ENCODE results near the gene MIOS. TPM values are rescaled to one million over a fixed set of nuclear protein-coding genes. Genes with fewer than 3 reads are reported as not detected.

MIOS gene
- total RNA-seq, 1 experiment from 2014 or later: 41.3 TPM

DNA sequence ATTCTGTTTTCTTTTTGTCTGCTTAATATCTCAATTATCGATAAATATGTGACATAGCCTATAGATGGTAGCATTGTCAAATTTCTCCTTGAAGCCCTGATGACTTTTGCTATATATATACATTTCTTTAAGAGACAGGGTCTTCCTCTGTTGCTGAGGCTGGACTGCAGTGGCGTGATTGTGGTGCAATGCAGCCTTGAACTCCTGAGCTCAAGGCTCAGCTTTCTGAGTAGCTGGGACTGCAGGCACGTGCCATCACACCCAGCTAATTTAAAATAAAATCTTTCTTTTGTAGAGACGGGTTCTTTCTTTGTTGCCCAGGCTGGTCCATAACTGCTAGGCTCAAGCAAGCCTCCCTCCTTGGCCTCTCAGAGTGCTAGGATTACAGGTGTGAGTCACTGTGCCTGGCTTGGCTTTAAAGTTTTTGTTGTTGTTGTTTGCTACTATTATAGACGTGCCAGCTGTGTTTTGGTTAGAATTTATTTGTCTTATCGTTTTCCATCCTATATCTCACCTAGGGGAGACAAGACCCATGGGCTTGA, 80.9 kb downstream of the MIOS start:
- peaks cover 12% of the 10 kb centered on the region; the same call in 1 of the 2 replicates for H3K36me3 Mint-ChIP-seq
- H3K9me3 Mint-ChIP-seq: peaks cover 14% of the 10 kb centered on the region
- DNase-seq (ENCODE audit: low spot score) (no peak), ATAC-seq (no peak)
- peaks cover 23% of the 10 kb centered on the region for H3K4me1 Mint-ChIP-seq
- TF ChIP-seq SMAD4 (CRISPR knock-in tag; IDR thresholded peaks at IDR 0.05): no peak
- TF ChIP-seq ZNF416 (CRISPR knock-in tag; IDR thresholded peaks at IDR 0.05): no peak
- TF ChIP-seq, protein P1, sequence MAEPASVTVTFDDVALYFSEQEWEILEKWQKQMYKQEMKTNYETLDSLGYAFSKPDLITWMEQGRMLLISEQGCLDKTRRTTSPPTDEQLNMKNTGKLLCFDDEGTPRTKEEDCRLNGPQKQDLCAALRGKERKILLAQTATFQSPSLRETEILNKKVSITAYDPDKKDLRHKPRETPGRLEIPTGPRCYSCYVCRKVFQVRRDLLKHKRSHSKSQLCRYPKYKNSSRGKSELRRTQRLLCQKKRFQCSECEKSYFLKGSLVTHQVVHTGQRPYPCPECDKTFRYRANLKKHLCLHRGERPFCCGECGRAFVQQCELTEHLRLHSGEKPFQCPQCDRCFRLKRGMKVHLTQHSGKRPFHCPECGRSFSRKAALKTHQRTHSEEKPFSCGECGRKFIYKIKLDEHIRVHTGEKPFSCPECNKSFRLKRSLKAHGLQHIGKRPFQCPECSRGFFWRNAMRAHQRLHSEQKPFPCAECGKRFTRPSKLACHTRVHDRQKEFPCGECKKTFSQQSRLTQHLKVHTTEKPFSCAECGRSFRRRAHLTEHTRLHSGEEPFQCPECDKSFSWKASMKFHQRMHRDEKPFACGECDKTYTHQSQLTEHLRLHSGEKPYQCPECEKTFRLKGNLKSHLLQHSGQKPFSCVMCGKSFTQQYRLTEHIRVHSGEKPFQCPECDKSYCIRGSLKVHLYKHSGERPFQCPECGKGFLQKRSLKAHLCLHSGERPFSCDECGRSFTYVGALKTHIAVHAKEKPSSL (CRISPR knock-in tag; conservative IDR thresholded peaks at IDR 0.05): no peak
- TF ChIP-seq CBFB (CRISPR knock-in tag; IDR thresholded peaks at IDR 0.05; ENCODE audit: low read depth): no peak
- CTCF ChIA-PET: no interaction called here
- POLR2A ChIA-PET: no interaction called here
- H3K27me3 Mint-ChIP-seq (ENCODE audit: low read depth): no peaks in the 10 kb centered on the region
- no peak overlapping the region for H3K27ac Mint-ChIP-seq
- H3K4me3 Mint-ChIP-seq: no peak overlapping the region

DNA sequence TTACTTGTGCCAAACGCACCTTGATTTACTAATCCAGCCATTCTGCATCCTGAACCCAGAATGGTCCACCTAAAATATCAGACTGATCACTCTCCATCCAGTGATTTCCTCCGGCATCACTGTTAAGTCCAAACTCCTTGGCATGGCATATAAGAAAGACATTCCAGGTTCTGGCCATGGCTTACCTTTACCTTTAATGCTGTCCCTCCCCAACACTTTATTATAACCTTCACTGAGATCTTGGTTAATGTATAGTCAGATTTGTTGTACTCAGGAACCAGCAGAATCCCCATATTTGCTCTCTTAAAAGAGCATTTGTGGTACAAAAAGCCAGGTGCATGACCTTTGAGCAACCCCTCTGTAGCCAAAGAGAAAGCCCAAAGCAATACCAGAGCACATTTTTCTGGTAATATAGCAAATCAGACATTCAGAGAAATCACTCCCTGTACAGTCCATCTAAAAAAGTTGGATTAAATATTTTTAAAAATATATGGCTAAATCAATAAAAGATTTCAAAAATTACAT, 84.1 kb downstream of the MIOS start:
- DNase-seq (ENCODE audit: low spot score) (no peak), ATAC-seq (no peak)
- Mint-ChIP-seq H3K4me3 (no peak overlapping the region), H3K27ac (no peak overlapping the region), H3K9me3 (peaks cover 10% of the 10 kb centered on the region), H3K4me1 (peaks cover 17% of the 10 kb centered on the region), H3K36me3 (peaks cover 10% of the 10 kb centered on the region; the same call in 1 of the 2 replicates), H3K27me3 (ENCODE audit: low read depth) (no peaks in the 10 kb centered on the region)
- CTCF ChIA-PET: no interaction called here
- POLR2A ChIA-PET: no interaction called here
- TF ChIP-seq GABPB1 (CRISPR knock-in tag; IDR thresholded peaks at IDR 0.05) (no peak), TP53 (CRISPR knock-in tag; IDR thresholded peaks at IDR 0.05) (no peak), GRHL2 (CRISPR knock-in tag; IDR thresholded peaks at IDR 0.05; ENCODE audit: insufficient replicate concordance, severe bottlenecking) (no peak), FOXK1 (CRISPR knock-in tag; IDR thresholded peaks at IDR 0.05) (no peak), ATF1 (CRISPR knock-in tag; IDR thresholded peaks at IDR 0.05) (no peak), NR2C2 (CRISPR knock-in tag; IDR thresholded peaks at IDR 0.05) (no peak), ZNF416 (CRISPR knock-in tag; IDR thresholded peaks at IDR 0.05) (no peak), ZNF263 (CRISPR knock-in tag; IDR thresholded peaks at IDR 0.05; ENCODE audit: low read depth) (no peak), RORB (CRISPR knock-in tag; IDR thresholded peaks at IDR 0.05) (no peak), KAT7 (CRISPR knock-in tag; IDR thresholded peaks at IDR 0.05; ENCODE audit: borderline replicate concordance) (no peak), JUN (CRISPR knock-in tag; IDR thresholded peaks at IDR 0.05) (no peak)
- TF ChIP-seq, protein P2, sequence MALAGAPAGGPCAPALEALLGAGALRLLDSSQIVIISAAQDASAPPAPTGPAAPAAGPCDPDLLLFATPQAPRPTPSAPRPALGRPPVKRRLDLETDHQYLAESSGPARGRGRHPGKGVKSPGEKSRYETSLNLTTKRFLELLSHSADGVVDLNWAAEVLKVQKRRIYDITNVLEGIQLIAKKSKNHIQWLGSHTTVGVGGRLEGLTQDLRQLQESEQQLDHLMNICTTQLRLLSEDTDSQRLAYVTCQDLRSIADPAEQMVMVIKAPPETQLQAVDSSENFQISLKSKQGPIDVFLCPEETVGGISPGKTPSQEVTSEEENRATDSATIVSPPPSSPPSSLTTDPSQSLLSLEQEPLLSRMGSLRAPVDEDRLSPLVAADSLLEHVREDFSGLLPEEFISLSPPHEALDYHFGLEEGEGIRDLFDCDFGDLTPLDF (CRISPR knock-in tag; IDR thresholded peaks at IDR 0.05): no peak
- TF ChIP-seq, protein P3, sequence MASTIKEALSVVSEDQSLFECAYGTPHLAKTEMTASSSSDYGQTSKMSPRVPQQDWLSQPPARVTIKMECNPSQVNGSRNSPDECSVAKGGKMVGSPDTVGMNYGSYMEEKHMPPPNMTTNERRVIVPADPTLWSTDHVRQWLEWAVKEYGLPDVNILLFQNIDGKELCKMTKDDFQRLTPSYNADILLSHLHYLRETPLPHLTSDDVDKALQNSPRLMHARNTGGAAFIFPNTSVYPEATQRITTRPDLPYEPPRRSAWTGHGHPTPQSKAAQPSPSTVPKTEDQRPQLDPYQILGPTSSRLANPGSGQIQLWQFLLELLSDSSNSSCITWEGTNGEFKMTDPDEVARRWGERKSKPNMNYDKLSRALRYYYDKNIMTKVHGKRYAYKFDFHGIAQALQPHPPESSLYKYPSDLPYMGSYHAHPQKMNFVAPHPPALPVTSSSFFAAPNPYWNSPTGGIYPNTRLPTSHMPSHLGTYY (CRISPR knock-in tag; IDR thresholded peaks at IDR 0.05): no peak
- TF ChIP-seq, protein P4, sequence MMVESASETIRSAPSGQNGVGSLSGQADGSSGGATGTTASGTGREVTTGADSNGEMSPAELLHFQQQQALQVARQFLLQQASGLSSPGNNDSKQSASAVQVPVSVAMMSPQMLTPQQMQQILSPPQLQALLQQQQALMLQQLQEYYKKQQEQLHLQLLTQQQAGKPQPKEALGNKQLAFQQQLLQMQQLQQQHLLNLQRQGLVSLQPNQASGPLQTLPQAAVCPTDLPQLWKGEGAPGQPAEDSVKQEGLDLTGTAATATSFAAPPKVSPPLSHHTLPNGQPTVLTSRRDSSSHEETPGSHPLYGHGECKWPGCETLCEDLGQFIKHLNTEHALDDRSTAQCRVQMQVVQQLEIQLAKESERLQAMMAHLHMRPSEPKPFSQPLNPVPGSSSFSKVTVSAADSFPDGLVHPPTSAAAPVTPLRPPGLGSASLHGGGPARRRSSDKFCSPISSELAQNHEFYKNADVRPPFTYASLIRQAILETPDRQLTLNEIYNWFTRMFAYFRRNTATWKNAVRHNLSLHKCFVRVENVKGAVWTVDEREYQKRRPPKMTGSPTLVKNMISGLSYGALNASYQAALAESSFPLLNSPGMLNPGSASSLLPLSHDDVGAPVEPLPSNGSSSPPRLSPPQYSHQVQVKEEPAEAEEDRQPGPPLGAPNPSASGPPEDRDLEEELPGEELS (CRISPR knock-in tag; IDR thresholded peaks at IDR 0.05): no peak
- TF ChIP-seq, protein P5, sequence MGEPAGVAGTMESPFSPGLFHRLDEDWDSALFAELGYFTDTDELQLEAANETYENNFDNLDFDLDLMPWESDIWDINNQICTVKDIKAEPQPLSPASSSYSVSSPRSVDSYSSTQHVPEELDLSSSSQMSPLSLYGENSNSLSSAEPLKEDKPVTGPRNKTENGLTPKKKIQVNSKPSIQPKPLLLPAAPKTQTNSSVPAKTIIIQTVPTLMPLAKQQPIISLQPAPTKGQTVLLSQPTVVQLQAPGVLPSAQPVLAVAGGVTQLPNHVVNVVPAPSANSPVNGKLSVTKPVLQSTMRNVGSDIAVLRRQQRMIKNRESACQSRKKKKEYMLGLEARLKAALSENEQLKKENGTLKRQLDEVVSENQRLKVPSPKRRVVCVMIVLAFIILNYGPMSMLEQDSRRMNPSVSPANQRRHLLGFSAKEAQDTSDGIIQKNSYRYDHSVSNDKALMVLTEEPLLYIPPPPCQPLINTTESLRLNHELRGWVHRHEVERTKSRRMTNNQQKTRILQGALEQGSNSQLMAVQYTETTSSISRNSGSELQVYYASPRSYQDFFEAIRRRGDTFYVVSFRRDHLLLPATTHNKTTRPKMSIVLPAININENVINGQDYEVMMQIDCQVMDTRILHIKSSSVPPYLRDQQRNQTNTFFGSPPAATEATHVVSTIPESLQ (CRISPR knock-in tag; IDR thresholded peaks at IDR 0.05): no peak
- TF ChIP-seq, protein P6, sequence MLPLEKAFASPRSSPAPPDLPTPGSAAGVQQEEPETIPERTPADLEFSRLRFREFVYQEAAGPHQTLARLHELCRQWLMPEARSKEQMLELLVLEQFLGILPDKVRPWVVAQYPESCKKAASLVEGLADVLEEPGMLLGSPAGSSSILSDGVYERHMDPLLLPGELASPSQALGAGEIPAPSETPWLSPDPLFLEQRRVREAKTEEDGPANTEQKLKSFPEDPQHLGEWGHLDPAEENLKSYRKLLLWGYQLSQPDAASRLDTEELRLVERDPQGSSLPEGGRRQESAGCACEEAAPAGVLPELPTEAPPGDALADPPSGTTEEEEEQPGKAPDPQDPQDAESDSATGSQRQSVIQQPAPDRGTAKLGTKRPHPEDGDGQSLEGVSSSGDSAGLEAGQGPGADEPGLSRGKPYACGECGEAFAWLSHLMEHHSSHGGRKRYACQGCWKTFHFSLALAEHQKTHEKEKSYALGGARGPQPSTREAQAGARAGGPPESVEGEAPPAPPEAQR (CRISPR knock-in tag; IDR thresholded peaks at IDR 0.05): no peak
- TF ChIP-seq, protein P1 (CRISPR knock-in tag; conservative IDR thresholded peaks at IDR 0.05): no peak

All from WTC11 (cell line).